B cell (primary cell): Measurements from ENCODE around the gene CDK6.

Source experiments
- EZH2 ChIP-seq: IDR thresholded peaks from 2 replicates; pipeline ENCODE4 v1.6.1; 2012; ENCODE audit warnings: borderline replicate concordance, low read depth, mild to moderate bottlenecking, moderate library complexity, low read length; ENCODE audit not compliant: insufficient read depth, poor library complexity, severe bottlenecking
- TF ChIP-seq, protein P1 (sequence below): fragments of 200-600 bp; IDR thresholded peaks from one replicate; pipeline ENCODE4 v1.8.0; 2022; ENCODE audit warnings: antibody characterized with exemption, mild to moderate bottlenecking

DNA sequence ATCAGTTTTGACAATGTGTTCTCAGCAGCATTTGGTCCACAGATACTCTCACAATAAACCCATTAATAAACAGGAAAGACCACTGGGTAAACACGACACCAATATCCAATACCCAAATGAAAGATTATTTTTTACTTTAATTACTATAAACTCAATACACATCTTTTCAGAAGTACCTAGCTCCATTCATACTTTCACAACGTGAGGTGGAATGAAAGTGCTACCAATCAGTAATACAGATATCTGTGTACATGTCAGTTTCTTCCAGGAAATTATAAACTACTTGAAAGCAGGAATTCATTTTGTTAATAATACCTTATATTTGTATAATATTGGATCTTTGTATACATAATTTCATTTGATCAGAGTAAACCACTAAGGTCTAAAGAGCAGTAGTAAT is 11.9 kb downstream of the CDK6 start:
- TF ChIP-seq, protein P1, sequence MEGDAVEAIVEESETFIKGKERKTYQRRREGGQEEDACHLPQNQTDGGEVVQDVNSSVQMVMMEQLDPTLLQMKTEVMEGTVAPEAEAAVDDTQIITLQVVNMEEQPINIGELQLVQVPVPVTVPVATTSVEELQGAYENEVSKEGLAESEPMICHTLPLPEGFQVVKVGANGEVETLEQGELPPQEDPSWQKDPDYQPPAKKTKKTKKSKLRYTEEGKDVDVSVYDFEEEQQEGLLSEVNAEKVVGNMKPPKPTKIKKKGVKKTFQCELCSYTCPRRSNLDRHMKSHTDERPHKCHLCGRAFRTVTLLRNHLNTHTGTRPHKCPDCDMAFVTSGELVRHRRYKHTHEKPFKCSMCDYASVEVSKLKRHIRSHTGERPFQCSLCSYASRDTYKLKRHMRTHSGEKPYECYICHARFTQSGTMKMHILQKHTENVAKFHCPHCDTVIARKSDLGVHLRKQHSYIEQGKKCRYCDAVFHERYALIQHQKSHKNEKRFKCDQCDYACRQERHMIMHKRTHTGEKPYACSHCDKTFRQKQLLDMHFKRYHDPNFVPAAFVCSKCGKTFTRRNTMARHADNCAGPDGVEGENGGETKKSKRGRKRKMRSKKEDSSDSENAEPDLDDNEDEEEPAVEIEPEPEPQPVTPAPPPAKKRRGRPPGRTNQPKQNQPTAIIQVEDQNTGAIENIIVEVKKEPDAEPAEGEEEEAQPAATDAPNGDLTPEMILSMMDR = no peak
- no peak for TF ChIP-seq EZH2
